Prostate gland (tissue), 2 donors: Measurements from ENCODE around the gene ADAMTS2.

Experiments
- POLR2A ChIP-seq: fragments of 450-650 bp; IDR thresholded peaks from one replicate; pipeline ENCODE4 v1.6.1; 2016; ENCODE audit warnings: antibody characterized with exemption, mild to moderate bottlenecking
- POLR2AphosphoS5 ChIP-seq: sonication (generic); formaldehyde crosslinking; IDR thresholded peaks from one replicate; pipeline ENCODE4 v1.6.1; 2017; ENCODE audit warnings: antibody characterized with exemption
- TF ChIP-seq, protein P1 (sequence below), 4 experiments: fragments of 200-600 bp in 2 of 4; fragments of 450-650 bp in 2 of 4; sonication (generic) in 2 of 4; IDR thresholded peaks; 1 replicate in 3 of 4; 2 replicates in 1 of 4; pipeline ENCODE4 v1.5.1; 2016 to 2019; ENCODE audit warnings: antibody characterized with exemption in 4 of 4, mild to moderate bottlenecking in 2 of 4, moderate library complexity in 2 of 4

DNA sequence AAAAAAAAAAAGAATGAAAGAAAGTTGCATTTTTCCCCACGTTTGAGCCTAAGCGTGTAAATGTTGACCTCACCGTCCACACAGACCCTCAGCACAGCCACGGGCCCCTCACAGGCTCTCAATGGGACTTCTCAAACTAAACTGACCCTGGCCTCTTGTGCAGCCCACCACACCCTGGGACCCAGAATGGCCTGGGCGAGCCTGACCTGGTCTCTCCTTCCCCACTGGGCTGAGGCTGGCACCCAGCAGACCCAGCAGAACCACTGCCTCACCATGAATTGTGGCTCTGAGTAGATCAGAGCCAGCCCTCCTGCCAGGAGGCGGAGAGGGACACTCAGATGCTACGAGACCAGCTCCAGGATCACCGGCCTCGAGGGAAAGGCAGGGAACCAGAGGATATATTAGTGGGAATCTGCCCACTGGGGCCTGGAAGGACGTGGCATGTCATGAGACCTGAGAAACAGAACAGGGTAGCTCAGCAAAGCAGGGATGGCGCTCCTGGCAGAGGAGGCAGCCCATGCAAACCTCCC is 160.7 kb downstream of the ADAMTS2 start:
- TF ChIP-seq POLR2A (no peak), POLR2AphosphoS5 (no peak)
- TF ChIP-seq, protein P1, sequence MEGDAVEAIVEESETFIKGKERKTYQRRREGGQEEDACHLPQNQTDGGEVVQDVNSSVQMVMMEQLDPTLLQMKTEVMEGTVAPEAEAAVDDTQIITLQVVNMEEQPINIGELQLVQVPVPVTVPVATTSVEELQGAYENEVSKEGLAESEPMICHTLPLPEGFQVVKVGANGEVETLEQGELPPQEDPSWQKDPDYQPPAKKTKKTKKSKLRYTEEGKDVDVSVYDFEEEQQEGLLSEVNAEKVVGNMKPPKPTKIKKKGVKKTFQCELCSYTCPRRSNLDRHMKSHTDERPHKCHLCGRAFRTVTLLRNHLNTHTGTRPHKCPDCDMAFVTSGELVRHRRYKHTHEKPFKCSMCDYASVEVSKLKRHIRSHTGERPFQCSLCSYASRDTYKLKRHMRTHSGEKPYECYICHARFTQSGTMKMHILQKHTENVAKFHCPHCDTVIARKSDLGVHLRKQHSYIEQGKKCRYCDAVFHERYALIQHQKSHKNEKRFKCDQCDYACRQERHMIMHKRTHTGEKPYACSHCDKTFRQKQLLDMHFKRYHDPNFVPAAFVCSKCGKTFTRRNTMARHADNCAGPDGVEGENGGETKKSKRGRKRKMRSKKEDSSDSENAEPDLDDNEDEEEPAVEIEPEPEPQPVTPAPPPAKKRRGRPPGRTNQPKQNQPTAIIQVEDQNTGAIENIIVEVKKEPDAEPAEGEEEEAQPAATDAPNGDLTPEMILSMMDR (IDR thresholded peaks at IDR 0.05), result no peak
